Measurements from ENCODE around the gene SEBOX.

The SEBOX gene

DNA sequence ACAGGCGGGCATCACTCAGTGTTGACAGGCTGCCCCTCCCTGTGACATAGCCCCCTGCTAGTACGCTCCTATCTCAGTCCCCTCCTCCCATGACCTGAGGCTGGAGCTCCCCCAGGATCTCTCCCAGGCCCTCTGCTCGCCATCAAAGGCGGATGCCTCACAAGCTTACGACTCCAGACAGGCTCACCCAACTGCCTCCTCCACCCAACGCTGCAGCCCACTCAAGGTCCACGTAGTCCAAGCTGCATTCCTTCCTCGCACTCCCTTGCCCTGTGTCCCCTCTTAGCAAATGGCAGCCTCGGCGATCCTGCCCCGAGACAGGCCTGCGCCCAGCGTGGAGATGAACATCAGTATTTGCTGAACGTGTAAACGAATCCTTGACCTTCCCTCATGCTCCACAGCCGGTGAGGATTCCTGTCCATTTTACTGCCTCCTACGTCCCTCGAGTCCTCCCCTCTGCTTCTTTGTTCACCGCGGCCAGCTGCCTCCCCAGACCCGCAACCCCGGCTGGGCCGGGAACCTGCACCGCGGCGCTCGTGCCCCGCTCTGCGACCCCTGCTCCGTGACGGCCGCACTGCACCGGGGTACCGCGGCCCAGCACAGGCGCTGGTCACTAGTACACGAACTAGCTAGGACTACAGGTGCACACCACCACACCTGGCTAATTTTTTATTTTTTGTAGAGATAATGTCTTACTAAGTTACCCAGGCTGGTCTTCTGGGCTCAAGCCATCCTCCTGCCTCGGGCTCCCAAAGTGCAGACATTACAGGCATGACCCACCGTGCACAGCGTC is 46.8 kb downstream of the SEBOX start:
- no peak for DNase-seq

DNA sequence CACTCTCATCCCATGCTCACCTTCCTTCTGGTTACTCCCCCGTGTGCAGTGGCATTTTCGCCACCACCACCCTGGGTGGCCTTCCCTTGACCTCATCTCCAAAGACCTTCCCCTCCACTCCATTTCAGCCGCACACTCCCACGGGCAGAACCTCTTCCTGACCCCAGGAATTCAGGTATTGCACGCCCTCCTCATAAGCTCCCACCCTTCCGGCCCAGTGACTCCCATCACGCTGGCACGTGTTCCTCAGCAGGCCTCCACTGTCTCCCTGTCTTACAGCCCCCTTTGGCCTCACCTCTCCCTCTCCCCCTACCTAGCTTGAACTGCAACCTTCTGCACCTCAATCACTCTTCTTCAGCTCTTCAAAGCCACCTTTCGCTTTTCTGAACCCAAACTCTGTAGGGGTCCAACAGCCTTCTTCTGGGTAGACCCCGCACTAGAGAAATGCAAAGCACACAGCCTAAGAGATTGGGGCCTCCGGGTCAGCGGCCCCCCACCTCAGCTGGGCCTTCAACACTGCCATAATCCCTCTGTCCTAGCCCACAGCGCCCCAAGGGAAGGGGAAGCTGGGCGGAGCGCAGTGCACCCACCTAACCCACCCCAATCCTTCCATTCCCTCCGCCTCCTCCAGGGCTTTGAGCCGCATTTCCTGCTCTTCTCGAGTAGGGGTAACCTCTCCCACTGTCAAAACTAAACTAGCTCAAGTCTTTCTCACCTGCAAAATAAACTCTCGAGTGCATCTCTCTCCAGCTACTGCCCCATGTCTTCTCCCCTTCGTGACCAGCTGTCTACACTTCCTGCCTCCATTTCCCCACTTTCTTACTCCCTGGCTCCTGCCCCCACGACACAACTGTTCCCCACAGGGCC is 47.7 kb downstream of the SEBOX start:
- DNase-seq = no peak

DNA sequence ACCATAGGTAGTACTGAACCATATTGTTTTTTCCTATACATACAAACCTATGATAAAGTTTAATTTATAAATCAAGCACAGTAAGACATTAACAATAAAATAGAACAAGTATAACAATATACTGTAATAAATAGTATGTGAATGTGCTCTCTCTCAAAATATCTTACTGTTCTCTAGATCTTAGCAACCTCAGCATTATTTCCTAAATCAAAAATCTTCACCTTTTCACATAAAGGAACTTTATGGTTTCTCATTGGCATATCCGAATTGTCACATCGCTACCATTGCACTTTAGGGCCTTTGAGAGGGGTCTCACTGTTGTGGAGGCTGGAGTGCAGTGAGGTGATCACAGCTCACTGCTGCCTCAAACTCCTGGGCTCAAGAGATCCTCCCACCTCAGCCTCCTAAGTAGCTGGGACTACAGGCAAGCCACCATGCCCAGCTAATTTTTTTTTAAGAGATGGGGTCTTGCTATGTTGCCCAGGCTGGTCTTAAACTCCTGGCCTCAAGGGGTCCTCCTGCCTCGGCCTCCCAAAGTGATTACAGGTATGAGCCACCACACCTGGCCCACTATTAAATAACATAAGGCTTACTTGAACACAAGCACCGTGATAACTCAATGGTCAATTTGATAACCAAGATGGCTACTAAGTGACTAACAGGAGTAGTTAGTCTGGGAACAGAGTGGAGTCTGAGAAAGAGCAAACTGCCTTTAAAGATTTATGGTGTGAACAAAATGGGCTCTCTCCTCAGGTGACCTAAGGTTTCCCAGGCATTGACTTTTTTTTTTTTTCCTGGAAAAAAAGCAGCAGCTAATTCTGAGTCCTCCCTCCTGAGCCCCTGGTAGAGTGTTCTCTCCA is 48.9 kb downstream of the SEBOX start:
- DNase-seq = no peak

DNA sequence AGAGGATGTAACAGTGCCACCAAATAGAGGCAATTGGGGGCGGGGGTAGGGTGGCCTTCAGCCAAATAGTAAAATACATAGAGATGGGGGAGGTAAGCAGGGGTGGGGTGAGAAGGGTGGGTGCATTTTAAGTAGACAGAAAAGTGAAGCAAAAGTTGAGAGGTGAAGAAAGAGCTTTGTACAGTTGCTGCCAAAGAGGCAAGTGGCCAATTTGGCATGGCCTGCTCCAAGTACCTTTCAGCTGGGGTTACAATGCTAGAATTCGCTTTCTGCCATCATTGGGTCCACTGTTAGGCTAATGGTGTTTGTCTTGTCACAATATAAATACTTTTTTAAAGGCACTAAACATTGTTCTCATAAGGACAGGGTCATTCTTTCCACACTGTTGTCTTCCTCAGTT is 51.2 kb downstream of the SEBOX start:
- no peak for DNase-seq
